ENCODE results near the gene OASL. TPM values are rescaled to one million over a fixed set of nuclear protein-coding genes. Genes with fewer than 3 reads are reported as not detected.
"Not testable (repeated sequence)": the region's sequence is repeated elsewhere in the genome, so short reads cannot be mapped to it uniquely, and the experiment has no call there.

The OASL gene
- total and polyA plus RNA-seq, 9 donors: 0.12 to 2.8 (median 0.39) TPM; not detected in 1

- no peaks in the 10 kb centered on the region for H3K9me3 ChIP-seq
- no peak overlapping the region for H3K4me3 ChIP-seq
- H3K4me1 ChIP-seq (ENCODE audit: insufficient read depth): no peaks in the 10 kb centered on the region
- TF ChIP-seq POLR2A (IDR thresholded peaks at IDR 0.05) (no peak), EP300 (IDR thresholded peaks at IDR 0.05) (no peak)
- TF ChIP-seq, protein P1, sequence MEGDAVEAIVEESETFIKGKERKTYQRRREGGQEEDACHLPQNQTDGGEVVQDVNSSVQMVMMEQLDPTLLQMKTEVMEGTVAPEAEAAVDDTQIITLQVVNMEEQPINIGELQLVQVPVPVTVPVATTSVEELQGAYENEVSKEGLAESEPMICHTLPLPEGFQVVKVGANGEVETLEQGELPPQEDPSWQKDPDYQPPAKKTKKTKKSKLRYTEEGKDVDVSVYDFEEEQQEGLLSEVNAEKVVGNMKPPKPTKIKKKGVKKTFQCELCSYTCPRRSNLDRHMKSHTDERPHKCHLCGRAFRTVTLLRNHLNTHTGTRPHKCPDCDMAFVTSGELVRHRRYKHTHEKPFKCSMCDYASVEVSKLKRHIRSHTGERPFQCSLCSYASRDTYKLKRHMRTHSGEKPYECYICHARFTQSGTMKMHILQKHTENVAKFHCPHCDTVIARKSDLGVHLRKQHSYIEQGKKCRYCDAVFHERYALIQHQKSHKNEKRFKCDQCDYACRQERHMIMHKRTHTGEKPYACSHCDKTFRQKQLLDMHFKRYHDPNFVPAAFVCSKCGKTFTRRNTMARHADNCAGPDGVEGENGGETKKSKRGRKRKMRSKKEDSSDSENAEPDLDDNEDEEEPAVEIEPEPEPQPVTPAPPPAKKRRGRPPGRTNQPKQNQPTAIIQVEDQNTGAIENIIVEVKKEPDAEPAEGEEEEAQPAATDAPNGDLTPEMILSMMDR (IDR thresholded peaks at IDR 0.05): no peak
- no peak for DNase-seq
- H3K27ac ChIP-seq: no peak overlapping the region
- no peaks in the 10 kb centered on the region for H3K27me3 ChIP-seq
- H3K36me3 ChIP-seq: no peaks in the 10 kb centered on the region
- WGBS, 3 donors: 22 to 52% (median 29%) methylated on average over 7 of the region's 7 CpGs
- intact Hi-C loops (cut with DNase I): no loop called here
Observed at GRCh38 chr12:121048442-121048841, 9.4 kb upstream of the OASL start.

GRCh38 chr12:121047400-121047799 is 8.4 kb upstream of the OASL start:
- H3K36me3 ChIP-seq; H3K4me1 ChIP-seq (ENCODE audit: insufficient read depth); intact Hi-C loops (cut with DNase I); DNase-seq; H3K27me3 ChIP-seq; H3K9me3 ChIP-seq; H3K4me3 ChIP-seq; H3K27ac ChIP-seq: not testable (repeated sequence)
- WGBS, 3 donors: 81 to 87% (median 86%) methylated on average over 12 of the region's 12 CpGs

GRCh38 chr12:121043067-121043466 is 4.0 kb upstream of the OASL start:
- no peaks in the 10 kb centered on the region for H3K9me3 ChIP-seq
- WGBS, 3 donors: 58 to 75% (median 73%) methylated on average over 4 of the region's 4 CpGs
- no peaks in the 10 kb centered on the region for H3K36me3 ChIP-seq
- H3K4me3 ChIP-seq: no peak overlapping the region
- no peaks in the 10 kb centered on the region for H3K27me3 ChIP-seq
- intact Hi-C loops (cut with DNase I): no loop called here
- TF ChIP-seq POLR2A (IDR thresholded peaks at IDR 0.05) (no peak), EP300 (IDR thresholded peaks at IDR 0.05) (no peak)
- TF ChIP-seq, protein P1 (IDR thresholded peaks at IDR 0.05): no peak
- no peak overlapping the region for H3K27ac ChIP-seq
- DNase-seq: no peak
- H3K4me1 ChIP-seq (ENCODE audit: insufficient read depth): peaks cover 7% of the 10 kb centered on the region

GRCh38 chr12:121036810-121037326 is 2.2 kb downstream of the OASL start:
- Histone ChIP-seq H3K4me1 (ENCODE audit: insufficient read depth) (peaks cover 7% of the 10 kb centered on the region), H3K4me3 (no peak overlapping the region), H3K36me3 (no peaks in the 10 kb centered on the region), H3K27me3 (no peaks in the 10 kb centered on the region), H3K27ac (no peak overlapping the region), H3K9me3 (no peaks in the 10 kb centered on the region)
- no peak for DNase-seq
- whole genome bisulfite sequencing, 3 donors: 69 to 85% (median 81%) methylated on average over 6 of the region's 6 CpGs
- intact Hi-C loops (cut with DNase I): no loop called here
- TF ChIP-seq, protein P1 (IDR thresholded peaks at IDR 0.05): no peak
- TF ChIP-seq POLR2A (IDR thresholded peaks at IDR 0.05): no peak
- no peak for TF ChIP-seq EP300 (IDR thresholded peaks at IDR 0.05)

- no peaks in the 10 kb centered on the region for H3K27me3 ChIP-seq
- no peaks in the 10 kb centered on the region for H3K36me3 ChIP-seq
- DNase-seq: no peak
- no peaks in the 10 kb centered on the region for H3K9me3 ChIP-seq
- intact Hi-C loops (cut with DNase I): no loop called here
- H3K27ac ChIP-seq: no peak overlapping the region
- TF ChIP-seq, protein P1 (IDR thresholded peaks at IDR 0.05): no peak
- TF ChIP-seq EP300 (IDR thresholded peaks at IDR 0.05): no peak
- no peak for TF ChIP-seq POLR2A (IDR thresholded peaks at IDR 0.05)
- WGBS, 3 donors: 76 to 85% (median 77%) methylated on average over 9 of the region's 9 CpGs
- H3K4me1 ChIP-seq (ENCODE audit: insufficient read depth): peaks cover 7% of the 10 kb centered on the region
- no peak overlapping the region for H3K4me3 ChIP-seq
Observed at GRCh38 chr12:121034616-121035305, 4.3 kb downstream of the OASL start.
